GM12874 (cell line): ENCODE data around the gene NUP43.

Experiments
- CTCF ChIP-seq: IDR thresholded peaks from 2 replicates; pipeline ENCODE4 v1.5.1; 2011; ENCODE audit warnings: low read depth, mild to moderate bottlenecking, control low read depth, low read length, moderate library complexity; ENCODE audit not compliant: insufficient read depth

Gene NUP43

GRCh38 chr6:149746147-149746946 is at the start of gene NUP43:
NUP43 (minus strand) TSS chr6:149746529; CDS start chr6:149746495, 34 bp downstream.
- TF ChIP-seq CTCF = peak; percentile 46

- TF ChIP-seq CTCF = no peak
Observed at GRCh38 chr6:149783551-149783950, 37.2 kb upstream of the NUP43 start.

- TF ChIP-seq CTCF = no peak
Observed at GRCh38 chr6:149782337-149782736, 36.0 kb upstream of the NUP43 start.

- TF ChIP-seq CTCF = no peak
Observed at GRCh38 chr6:149781715-149782114, 35.4 kb upstream of the NUP43 start.

GRCh38 chr6:149779644-149779963 is 33.3 kb upstream of the NUP43 start:
- TF ChIP-seq CTCF = no peak

GRCh38 chr6:149777624-149778023 is 31.3 kb upstream of the NUP43 start:
- no peak for TF ChIP-seq CTCF

GRCh38 chr6:149771925-149772324 is 25.6 kb upstream of the NUP43 start:
- TF ChIP-seq CTCF = no peak

- no peak for TF ChIP-seq CTCF
Observed at GRCh38 chr6:149771185-149771584, 24.9 kb upstream of the NUP43 start.
